Smooth muscle cell (in vitro differentiated cells): ENCODE measurements around the gene B4GALNT4. TPM values are rescaled to one million over a fixed set of nuclear protein-coding genes. Genes with fewer than 3 reads are reported as not detected.

Source experiments
- DNase-seq: peaks from one replicate; lab custom pipeline; 2025; ENCODE audit not compliant: unreplicated experiment; lab: John Stamatoyannopoulos, UW
- H2AFZ ChIP-seq: fragments of 200-600 bp; sonication (generic); 2 replicates; pipeline ENCODE4 v1.6.0; 2016; ENCODE audit warnings: antibody characterized with exemption, low read depth, mild to moderate bottlenecking
- H3F3A ChIP-seq: fragments of 200-600 bp; sonication (generic); 2 replicates; pipeline ENCODE4 v1.6.0; 2017; ENCODE audit warnings: antibody characterized with exemption, low read depth
- H3K27ac ChIP-seq: fragments of 200-600 bp; sonication (generic); 2 replicates; pipeline ENCODE4 v1.5.1; 2016; ENCODE audit warnings: low read depth, mild to moderate bottlenecking
- H3K27me3 ChIP-seq: fragments of 200-600 bp; sonication (generic); 2 replicates; pipeline ENCODE4 v1.6.1; 2016; ENCODE audit warnings: low read depth, mild to moderate bottlenecking
- H3K36me3 ChIP-seq: fragments of 200-600 bp; sonication (generic); 2 replicates; pipeline ENCODE4 v1.5.1; 2016; ENCODE audit warnings: low read depth
- H3K4me1 ChIP-seq: fragments of 200-600 bp; sonication (generic); 2 replicates; pipeline ENCODE4 v1.5.1; 2016; ENCODE audit warnings: low read depth
- H3K4me2 ChIP-seq: fragments of 200-600 bp; sonication (generic); 2 replicates; pipeline ENCODE4 v1.6.0; 2016; ENCODE audit warnings: mild to moderate bottlenecking
- H3K4me3 ChIP-seq: fragments of 200-600 bp; sonication (generic); 2 replicates; pipeline ENCODE4 v1.5.1; 2016; ENCODE audit warnings: mild to moderate bottlenecking
- H3K79me2 ChIP-seq: fragments of 200-600 bp; sonication (generic); 2 replicates; pipeline ENCODE4 v1.6.0; 2016; ENCODE audit warnings: low read depth, mild to moderate bottlenecking
- H3K9ac ChIP-seq: fragments of 200-600 bp; sonication (generic); 2 replicates; pipeline ENCODE4 v1.6.0; 2016; ENCODE audit warnings: low read depth
- H3K9me3 ChIP-seq: fragments of 200-600 bp; sonication (generic); replicated peaks from 2 replicates; pipeline ENCODE4 v1.5.1; 2016; ENCODE audit warnings: low read depth
- H4K20me1 ChIP-seq: fragments of 200-600 bp; sonication (generic); 2 replicates; pipeline ENCODE4 v1.6.0; 2016; ENCODE audit warnings: low read depth
- CTCF ChIP-seq: fragments of 200-600 bp; sonication (generic); IDR thresholded peaks from 2 replicates; pipeline ENCODE4 v1.5.1; 2017; ENCODE audit warnings: borderline replicate concordance, mild to moderate bottlenecking, antibody characterized with exemption; ENCODE audit not compliant: insufficient read depth, poor library complexity, severe bottlenecking
- WGBS: methylation state at CpG from one replicate; pipeline ENCODE4 v1.1.7; 2016; ENCODE audit warnings: low lambda C conversion rate; 5-methylcytosine and 5-hydroxymethylcytosine counted together
- polyA plus RNA-seq: library from polyadenylated mRNA; unstranded; fragments of >200 nt; fragmentation: Nextera tagmentation; extraction: Ambion mirVana; gene quantifications from 2 replicates; pipeline ENCODE4 v1.2.1, GENCODE V29; 2016
- total RNA-seq: library from RNA; depleted of rRNA; stranded (reverse); fragments of >200 nt; gene quantifications from 2 replicates; pipeline ENCODE4 v1.2.3, GENCODE V29; 2014

Gene B4GALNT4
- total and polyA plus RNA-seq, 2 experiments from 2014 or later: 21.9 to 45.8 TPM

- H4K20me1 ChIP-seq: no peaks in the 10 kb centered on the region
- peaks cover 19% of the 10 kb centered on the region for H3K27me3 ChIP-seq
- H3K36me3 ChIP-seq: no peaks in the 10 kb centered on the region
- H3K9ac ChIP-seq: no peak overlapping the region
- no peaks in the 10 kb centered on the region for H3K4me1 ChIP-seq
- TF ChIP-seq CTCF: no peak
- H3K27ac ChIP-seq: no peak overlapping the region
- WGBS: 69% methylated on average over 19 of the region's 19 CpGs
- no peak for DNase-seq
- peak overlapping the region; percentile 95 for H3K4me2 ChIP-seq
- H3F3A ChIP-seq: peaks cover 8% of the 10 kb centered on the region
- H3K79me2 ChIP-seq: no peaks in the 10 kb centered on the region
- peak overlapping the region; percentile 63 for H3K4me3 ChIP-seq
- no peak overlapping the region for H2AFZ ChIP-seq
- H3K9me3 ChIP-seq: no peaks in the 10 kb centered on the region
These were observed 48.5 kb downstream of the B4GALNT4 start for GRCh38 chr11:417652-418342.

GRCh38 chr11:418343-419247 is 49.3 kb downstream of the B4GALNT4 start:
- H3K27ac ChIP-seq: no peak overlapping the region
- no peak overlapping the region for H3K9ac ChIP-seq
- DNase-seq: no peak
- no peaks in the 10 kb centered on the region for H3K9me3 ChIP-seq
- no peak overlapping the region for H3K4me2 ChIP-seq
- H3K79me2 ChIP-seq: no peaks in the 10 kb centered on the region
- TF ChIP-seq CTCF: no peak
- WGBS: 95% methylated on average over 30 of the region's 30 CpGs
- H3F3A ChIP-seq: peaks cover 8% of the 10 kb centered on the region
- no peaks in the 10 kb centered on the region for H3K4me1 ChIP-seq
- peaks cover 19% of the 10 kb centered on the region for H3K27me3 ChIP-seq
- no peaks in the 10 kb centered on the region for H4K20me1 ChIP-seq
- H2AFZ ChIP-seq: no peak overlapping the region
- H3K36me3 ChIP-seq: no peaks in the 10 kb centered on the region
- no peak overlapping the region for H3K4me3 ChIP-seq

GRCh38 chr11:419248-420005 is 50.1 kb downstream of the B4GALNT4 start:
- no peak for DNase-seq
- no peak overlapping the region for H3K4me2 ChIP-seq
- peaks cover 22% of the 10 kb centered on the region for H3K27me3 ChIP-seq
- no peak overlapping the region for H3K4me3 ChIP-seq
- H3K79me2 ChIP-seq: no peaks in the 10 kb centered on the region
- H3F3A ChIP-seq: peaks cover 8% of the 10 kb centered on the region
- no peaks in the 10 kb centered on the region for H3K4me1 ChIP-seq
- H4K20me1 ChIP-seq: no peaks in the 10 kb centered on the region
- H3K9ac ChIP-seq: no peak overlapping the region
- H2AFZ ChIP-seq: no peak overlapping the region
- TF ChIP-seq CTCF: no peak
- 91% methylated on average over 20 of the region's 20 CpGs for WGBS
- no peaks in the 10 kb centered on the region for H3K9me3 ChIP-seq
- no peaks in the 10 kb centered on the region for H3K36me3 ChIP-seq
- no peak overlapping the region for H3K27ac ChIP-seq
